H7 (cell line): Measurements from ENCODE around the gene FHIT. TPM values are rescaled to one million over a fixed set of nuclear protein-coding genes. Genes with fewer than 3 reads are reported as not detected.

ENCODE experiments used
- DNase-seq: peaks from one replicate; pipeline ENCODE4 v3.0.0; 2012
- H3K27me3 ChIP-seq: 2 replicates; pipeline ENCODE4 v1.6.0; 2011; ENCODE audit warnings: mild to moderate bottlenecking, low read length; ENCODE audit not compliant: control insufficient read depth, insufficient read depth
- H3K36me3 ChIP-seq: replicated peaks from 2 replicates; pipeline ENCODE4 v1.5.1; 2011; ENCODE audit warnings: low read length; ENCODE audit not compliant: control insufficient read depth, insufficient read depth
- H3K4me3 ChIP-seq: 2 replicates; pipeline ENCODE4 v1.5.1; 2011; ENCODE audit warnings: low read depth, mild to moderate bottlenecking, control low read depth, low read length, moderate library complexity; ENCODE audit not compliant: insufficient read depth
- total RNA-seq: library from RNA; depleted of rRNA; stranded (reverse); fragments of >200 nt; shearing (Covaris generic); gene quantifications from 2 replicates; pipeline ENCODE4 v1.2.3, GENCODE V29; 2014

FHIT gene
- total RNA-seq, 1 experiment from 2014 or later, result 2.1 TPM

- DNase-seq, result no peak
- no peaks in the 10 kb centered on the region for H3K27me3 ChIP-seq
- no peaks in the 10 kb centered on the region for H3K36me3 ChIP-seq
- H3K4me3 ChIP-seq, result no peak overlapping the region
These were observed 1097.2 kb downstream of the FHIT start for GRCh38 chr3:60154011-60154410.

DNA sequence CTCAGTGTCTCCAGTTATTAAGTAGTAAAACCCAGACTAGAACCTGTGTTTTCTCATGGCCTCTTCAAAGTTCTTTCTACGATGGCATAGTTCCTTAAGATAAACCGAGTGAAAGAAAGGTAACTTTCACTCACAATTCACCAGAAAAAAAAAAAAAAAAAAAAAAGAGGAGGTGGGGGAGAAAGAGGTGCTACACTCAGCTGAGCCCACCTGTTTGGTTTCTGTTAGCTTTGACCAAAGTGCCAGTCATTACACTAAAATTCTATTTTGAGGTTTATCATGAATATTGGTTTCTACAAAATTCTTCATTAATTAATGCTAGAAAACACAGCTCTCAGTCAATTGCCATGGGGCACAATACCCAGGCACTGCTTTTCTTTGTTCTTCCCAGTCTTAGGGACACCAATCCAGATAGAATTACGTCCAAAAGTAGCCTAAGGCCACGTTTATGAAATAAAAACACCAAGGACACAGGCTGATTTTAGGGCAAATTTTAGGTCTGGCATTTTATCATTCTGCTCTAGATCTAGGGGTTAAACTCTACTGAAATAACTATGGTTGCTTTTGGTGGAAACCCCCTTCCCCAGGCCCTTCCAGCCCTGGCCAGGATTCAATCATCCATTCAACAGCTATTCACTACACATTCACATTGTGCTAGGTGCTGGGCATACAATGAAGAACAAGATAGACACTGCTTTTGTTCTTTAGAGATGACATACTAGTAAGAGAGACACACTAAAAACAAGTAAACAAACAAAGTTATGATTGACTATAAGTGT is 1097.8 kb downstream of the FHIT start:
- H3K27me3 ChIP-seq, result no peaks in the 10 kb centered on the region
- DNase-seq, result no peak
- H3K4me3 ChIP-seq, result no peak overlapping the region
- H3K36me3 ChIP-seq, result no peaks in the 10 kb centered on the region

DNA sequence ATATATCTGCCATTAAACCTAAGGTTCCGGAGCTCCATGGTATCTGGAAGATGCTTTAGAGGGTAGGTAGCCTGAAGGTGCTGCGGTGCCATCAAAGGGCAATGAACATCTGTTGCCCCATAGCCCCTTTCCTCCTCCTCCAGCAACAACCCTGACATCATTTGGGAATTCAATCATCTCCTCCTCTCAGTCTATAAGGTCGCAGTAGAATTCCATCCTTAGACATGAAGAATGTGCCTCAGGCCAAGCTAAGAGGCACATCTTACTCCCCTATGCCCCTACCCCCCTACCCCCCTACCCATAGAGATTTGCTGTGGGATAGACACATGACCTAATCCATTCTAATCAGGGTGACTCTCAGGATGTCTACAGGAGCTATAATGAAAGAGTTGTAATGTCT is 1101.8 kb downstream of the FHIT start:
- no peak for DNase-seq
- no peaks in the 10 kb centered on the region for H3K36me3 ChIP-seq
- H3K27me3 ChIP-seq, result no peaks in the 10 kb centered on the region
- no peak overlapping the region for H3K4me3 ChIP-seq

DNA sequence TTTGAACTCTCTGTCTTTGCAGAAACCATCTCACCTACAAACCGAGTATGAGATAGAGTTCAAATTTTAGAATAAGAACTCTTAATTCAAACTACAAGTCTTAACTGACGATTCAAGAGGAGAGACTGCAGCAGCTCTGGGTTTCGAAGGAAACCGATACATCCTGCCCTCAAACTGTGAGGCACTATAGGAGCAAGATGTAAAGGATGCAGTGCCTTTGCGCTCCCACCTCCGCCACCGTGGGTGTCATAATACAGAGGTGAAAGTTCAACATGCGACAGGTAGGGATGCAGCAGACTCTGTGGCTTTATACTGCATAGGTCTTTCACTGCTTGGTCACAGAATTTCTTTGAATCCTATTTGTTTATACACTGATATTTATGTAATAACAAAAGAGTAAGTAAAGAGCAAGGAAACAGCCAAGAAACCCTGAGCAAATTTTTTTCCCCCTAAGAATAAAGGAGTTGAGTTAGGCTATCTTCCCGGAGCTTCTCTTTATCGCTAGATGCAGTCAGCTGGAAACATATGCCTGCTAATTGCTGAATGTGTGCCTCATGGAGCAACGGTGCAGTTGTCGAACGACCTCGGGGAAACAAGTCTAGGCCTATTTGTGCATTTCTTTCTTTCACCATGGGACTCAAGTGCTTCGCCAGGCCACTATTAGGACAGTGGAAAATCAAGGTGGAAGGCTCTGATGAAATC is 1103.9 kb downstream of the FHIT start:
- Histone ChIP-seq H3K4me3 (no peak overlapping the region), H3K36me3 (no peaks in the 10 kb centered on the region), H3K27me3 (no peaks in the 10 kb centered on the region)
- DNase-seq, result no peak

- DNase-seq, result no peak
- no peaks in the 10 kb centered on the region for H3K27me3 ChIP-seq
- H3K4me3 ChIP-seq, result no peak overlapping the region
- H3K36me3 ChIP-seq, result no peaks in the 10 kb centered on the region
These were observed 1105.1 kb downstream of the FHIT start for GRCh38 chr3:60146121-60146520.

- H3K4me3 ChIP-seq, result no peak overlapping the region
- no peak for DNase-seq
- no peaks in the 10 kb centered on the region for H3K27me3 ChIP-seq
- no peaks in the 10 kb centered on the region for H3K36me3 ChIP-seq
These were observed 1107.2 kb downstream of the FHIT start for GRCh38 chr3:60144071-60144470.

DNA sequence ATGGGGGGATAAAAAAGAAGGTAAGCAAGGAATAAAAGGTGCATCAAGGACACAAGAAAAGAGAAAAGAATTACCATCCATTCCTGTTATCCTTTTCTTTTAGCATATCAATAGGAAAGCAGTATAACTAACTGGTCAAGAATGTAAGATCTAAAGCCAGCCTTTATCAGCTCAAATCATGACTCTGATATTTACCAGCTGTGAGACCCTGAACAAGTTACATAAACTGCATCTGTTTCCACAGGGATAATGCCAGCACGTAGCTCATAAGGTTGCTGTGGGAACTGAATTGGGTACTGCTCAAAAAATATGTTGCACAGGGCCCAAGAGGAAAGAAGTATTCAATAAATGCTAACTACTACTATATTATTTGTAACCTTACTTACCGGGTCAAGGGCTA is 1109.2 kb downstream of the FHIT start:
- DNase-seq, result no peak
- H3K4me3 ChIP-seq, result no peak overlapping the region
- no peaks in the 10 kb centered on the region for H3K27me3 ChIP-seq
- no peaks in the 10 kb centered on the region for H3K36me3 ChIP-seq

- Histone ChIP-seq H3K27me3 (no peaks in the 10 kb centered on the region), H3K36me3 (no peaks in the 10 kb centered on the region), H3K4me3 (no peak overlapping the region)
- DNase-seq, result no peak
These were observed 1111.1 kb downstream of the FHIT start for GRCh38 chr3:60140160-60140559.

- no peaks in the 10 kb centered on the region for H3K36me3 ChIP-seq
- H3K4me3 ChIP-seq, result no peak overlapping the region
- no peaks in the 10 kb centered on the region for H3K27me3 ChIP-seq
- no peak for DNase-seq
These were observed 1114.7 kb downstream of the FHIT start for GRCh38 chr3:60136601-60137000.

- Histone ChIP-seq H3K36me3 (no peaks in the 10 kb centered on the region), H3K27me3 (no peaks in the 10 kb centered on the region), H3K4me3 (no peak overlapping the region)
- DNase-seq, result no peak
These were observed 1115.8 kb downstream of the FHIT start for GRCh38 chr3:60135474-60135873.

- Histone ChIP-seq H3K36me3 (no peaks in the 10 kb centered on the region), H3K4me3 (no peak overlapping the region), H3K27me3 (no peaks in the 10 kb centered on the region)
- DNase-seq, result no peak
These were observed 1117.7 kb downstream of the FHIT start for GRCh38 chr3:60133269-60134162.

GRCh38 chr3:60131618-60132017 is 1119.6 kb downstream of the FHIT start:
- Histone ChIP-seq H3K27me3 (no peaks in the 10 kb centered on the region), H3K4me3 (no peak overlapping the region), H3K36me3 (no peaks in the 10 kb centered on the region)
- DNase-seq, result no peak

- Histone ChIP-seq H3K27me3 (no peaks in the 10 kb centered on the region), H3K36me3 (no peaks in the 10 kb centered on the region), H3K4me3 (no peak overlapping the region)
- DNase-seq, result no peak
These were observed 1124.5 kb downstream of the FHIT start for GRCh38 chr3:60126511-60127304.

- Histone ChIP-seq H3K36me3 (no peaks in the 10 kb centered on the region), H3K4me3 (no peak overlapping the region), H3K27me3 (no peaks in the 10 kb centered on the region)
- DNase-seq, result no peak
These were observed 1125.6 kb downstream of the FHIT start for GRCh38 chr3:60125686-60126085.
